ENCODE measurements around the gene GUCY1A1. TPM values are rescaled to one million over a fixed set of nuclear protein-coding genes. Genes with fewer than 3 reads are reported as not detected.

Gene GUCY1A1
- total RNA-seq, 4 donors from 2014 or later, result 8.4 to 52.0 (median 12.9) TPM

DNA sequence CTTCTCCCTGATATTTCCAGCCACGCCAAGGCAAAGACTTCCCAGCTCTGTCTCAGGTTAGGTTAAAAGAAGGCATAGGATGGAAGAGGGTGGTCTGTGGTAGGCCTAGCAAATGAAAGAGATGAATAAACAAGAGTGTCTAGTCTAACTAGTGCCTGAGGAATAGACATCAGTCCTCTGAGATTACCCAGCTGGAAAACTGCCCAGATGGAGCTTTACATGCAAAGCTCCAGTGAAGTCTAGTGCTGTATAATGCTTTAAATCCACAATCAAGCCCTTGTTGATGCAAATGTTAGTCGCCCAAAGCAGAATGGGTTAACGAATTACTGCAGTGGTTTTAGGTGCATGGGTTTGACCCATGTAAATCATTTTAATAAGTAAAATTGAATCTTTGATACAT is 67.4 kb downstream of the GUCY1A1 start:
- no peak for ATAC-seq (ENCODE audit: low FRiP score)
- TF ChIP-seq, protein P1, sequence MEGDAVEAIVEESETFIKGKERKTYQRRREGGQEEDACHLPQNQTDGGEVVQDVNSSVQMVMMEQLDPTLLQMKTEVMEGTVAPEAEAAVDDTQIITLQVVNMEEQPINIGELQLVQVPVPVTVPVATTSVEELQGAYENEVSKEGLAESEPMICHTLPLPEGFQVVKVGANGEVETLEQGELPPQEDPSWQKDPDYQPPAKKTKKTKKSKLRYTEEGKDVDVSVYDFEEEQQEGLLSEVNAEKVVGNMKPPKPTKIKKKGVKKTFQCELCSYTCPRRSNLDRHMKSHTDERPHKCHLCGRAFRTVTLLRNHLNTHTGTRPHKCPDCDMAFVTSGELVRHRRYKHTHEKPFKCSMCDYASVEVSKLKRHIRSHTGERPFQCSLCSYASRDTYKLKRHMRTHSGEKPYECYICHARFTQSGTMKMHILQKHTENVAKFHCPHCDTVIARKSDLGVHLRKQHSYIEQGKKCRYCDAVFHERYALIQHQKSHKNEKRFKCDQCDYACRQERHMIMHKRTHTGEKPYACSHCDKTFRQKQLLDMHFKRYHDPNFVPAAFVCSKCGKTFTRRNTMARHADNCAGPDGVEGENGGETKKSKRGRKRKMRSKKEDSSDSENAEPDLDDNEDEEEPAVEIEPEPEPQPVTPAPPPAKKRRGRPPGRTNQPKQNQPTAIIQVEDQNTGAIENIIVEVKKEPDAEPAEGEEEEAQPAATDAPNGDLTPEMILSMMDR (IDR thresholded peaks at IDR 0.05), result no peak

DNA sequence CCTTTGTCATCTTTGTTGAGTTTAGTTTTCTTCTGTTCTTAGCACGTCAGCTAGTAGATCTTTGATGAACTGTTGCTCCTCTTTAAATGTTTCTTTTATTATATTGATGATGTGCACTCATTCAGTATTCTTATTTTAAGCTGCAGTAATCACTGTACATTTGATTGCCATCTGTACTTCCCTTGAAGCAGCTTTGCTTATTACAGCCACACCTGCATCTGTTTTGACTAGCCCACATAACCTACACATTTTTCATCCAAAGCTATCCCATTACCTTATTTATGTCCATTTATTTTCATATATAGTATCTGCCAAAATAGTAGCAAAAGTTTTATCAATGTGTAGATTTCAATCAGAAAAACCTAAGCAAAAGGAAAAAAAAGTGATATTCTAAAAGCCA is 68.3 kb downstream of the GUCY1A1 start:
- DNase-seq (ENCODE audit: low spot score) (no peak), ATAC-seq (ENCODE audit: low FRiP score) (no peak)
- TF ChIP-seq, protein P1 (IDR thresholded peaks at IDR 0.05), result no peak

More for the DNA sequence above, 67.4 kb downstream of the GUCY1A1 start:
- DNase-seq (ENCODE audit: low spot score), result no peak

DNA sequence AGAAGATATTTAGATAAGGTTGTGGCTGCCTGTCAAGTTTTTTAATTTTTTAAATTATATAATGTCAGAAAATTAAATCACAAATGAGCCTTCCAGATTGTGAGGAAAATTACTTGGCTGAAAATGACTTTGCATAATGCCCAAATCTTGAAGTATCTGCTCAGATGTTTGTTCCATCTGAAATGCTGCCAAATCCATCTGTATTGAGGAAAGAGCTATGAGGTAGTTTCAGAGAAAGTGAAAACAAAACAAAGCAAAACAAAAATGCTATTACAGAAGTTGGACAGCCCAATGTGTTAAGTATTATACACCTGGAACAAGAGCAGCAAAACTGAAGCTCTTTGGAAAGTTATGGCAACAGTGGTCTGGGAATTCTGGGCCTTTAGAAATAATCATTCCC is 68.8 kb downstream of the GUCY1A1 start:
- DNase-seq (ENCODE audit: low spot score) (no peak), ATAC-seq (ENCODE audit: low FRiP score) (no peak)
- TF ChIP-seq, protein P1 (IDR thresholded peaks at IDR 0.05), result no peak

DNA sequence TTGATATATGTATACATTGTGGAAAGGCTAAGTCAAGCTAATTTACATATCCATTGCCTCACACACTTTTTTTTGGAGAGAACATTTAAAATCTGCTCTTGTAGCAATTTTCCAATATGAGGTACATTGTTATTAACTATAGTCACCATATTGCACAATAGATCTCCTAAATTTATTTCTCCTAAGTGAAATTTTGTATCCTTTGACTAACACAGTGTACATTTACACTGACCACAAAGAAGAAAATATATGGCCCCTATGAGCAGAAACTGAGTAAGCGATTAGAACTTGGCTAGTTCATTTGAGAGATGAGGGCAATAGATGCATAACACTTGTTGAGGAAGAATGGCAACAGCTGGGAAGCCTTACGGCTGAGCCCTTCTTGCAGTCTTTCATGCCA is 71.9 kb downstream of the GUCY1A1 start:
- TF ChIP-seq, protein P1 (IDR thresholded peaks at IDR 0.05), result no peak
- no peak for ATAC-seq (ENCODE audit: low FRiP score)
- no peak for DNase-seq (ENCODE audit: low spot score)

DNA sequence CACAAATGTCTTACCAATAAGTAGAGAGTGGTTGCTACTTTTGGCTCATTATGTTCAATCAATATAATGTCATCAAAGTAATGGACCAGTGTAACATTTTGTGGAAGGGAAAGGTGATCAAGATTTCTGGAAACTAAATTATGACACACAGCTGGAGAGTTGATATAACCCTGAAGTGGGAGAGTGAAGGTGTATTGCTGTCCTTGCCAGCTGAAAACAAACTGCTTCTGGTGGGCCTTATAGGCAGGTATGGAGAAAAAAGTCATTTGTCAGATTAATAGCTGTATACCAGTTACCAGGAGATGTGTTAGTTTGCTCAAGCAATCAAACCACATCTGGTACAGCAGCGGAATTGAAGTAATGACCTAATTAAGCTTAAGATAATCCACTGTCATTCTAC is 74.9 kb downstream of the GUCY1A1 start:
- TF ChIP-seq, protein P1 (IDR thresholded peaks at IDR 0.05), result no peak
- ATAC-seq (ENCODE audit: low FRiP score), result no peak
- DNase-seq (ENCODE audit: low spot score), result no peak

DNA sequence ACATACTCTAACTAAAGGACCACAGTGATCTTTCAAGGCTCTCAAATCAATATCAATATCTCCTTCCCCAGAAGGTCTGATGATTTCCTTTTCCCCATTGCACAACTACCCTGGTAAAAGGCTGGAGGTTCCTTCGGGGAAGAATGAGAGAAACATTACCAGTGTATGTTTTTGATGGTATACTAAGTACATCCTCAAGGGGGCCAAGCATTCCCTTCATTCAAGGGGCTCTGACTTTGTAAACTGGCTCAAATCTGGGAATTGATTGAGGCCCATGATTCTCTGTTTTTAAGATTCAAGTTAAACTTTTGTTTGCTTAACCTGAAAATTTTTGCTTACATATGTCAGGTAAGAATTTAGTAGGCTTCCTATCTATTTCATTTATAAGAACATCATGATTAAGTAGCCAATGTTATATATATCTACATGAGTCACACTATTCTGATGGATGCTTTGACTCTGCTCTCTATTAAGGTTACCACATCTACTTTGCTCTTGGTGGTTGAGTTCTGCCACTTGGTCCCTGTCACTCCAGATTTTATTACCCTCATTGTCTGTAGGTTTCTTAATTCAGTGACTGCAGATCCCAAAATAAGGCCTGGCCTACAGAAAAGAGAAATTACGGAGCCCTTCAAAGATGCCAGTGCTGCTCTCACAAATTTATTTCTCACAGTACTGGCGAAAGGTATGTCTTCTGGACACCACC is 75.8 kb downstream of the GUCY1A1 start:
- TF ChIP-seq, protein P1 (IDR thresholded peaks at IDR 0.05), result no peak
- no peak for DNase-seq (ENCODE audit: low spot score)
- ATAC-seq (ENCODE audit: low FRiP score), result no peak

DNA sequence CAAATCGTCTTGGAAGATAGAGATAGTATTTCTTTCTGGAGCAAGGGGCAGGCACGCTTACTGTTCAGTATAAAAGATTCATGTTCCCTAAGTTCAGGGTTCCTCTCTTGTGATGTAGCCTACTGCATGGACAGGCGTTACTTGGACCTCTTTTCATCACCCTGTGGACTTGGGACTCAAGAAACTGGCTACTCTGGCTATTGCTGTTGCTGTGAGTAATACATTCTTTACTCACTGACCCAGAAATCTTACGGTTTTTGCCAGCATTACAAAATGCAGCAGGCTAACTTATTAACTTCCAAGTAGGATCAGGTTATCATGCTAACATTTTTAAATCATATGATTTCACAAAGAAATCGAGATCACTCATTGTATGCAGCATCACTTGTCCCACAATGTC is 79.3 kb downstream of the GUCY1A1 start:
- TF ChIP-seq, protein P1 (IDR thresholded peaks at IDR 0.05), result no peak
- no peak for ATAC-seq (ENCODE audit: low FRiP score)
- no peak for DNase-seq (ENCODE audit: low spot score)

Data from omental fat pad (tissue), 4 donors.